Coronary artery (tissue), 2 donors: ENCODE results near the gene CHST15.

Source experiments
- DNase-seq: peaks from one replicate; pipeline ENCODE4 v3.0.0-alpha.2; 2017; ENCODE audit warnings: low spot score
- H3K27ac ChIP-seq, 2 donors: fragments of 200-600 bp; sonication (generic); one replicate each; pipeline ENCODE4 v1.5.1; 2016 to 2019
- H3K4me3 ChIP-seq: fragments of 200-600 bp; sonication (generic); 2 replicates; pipeline ENCODE4 v1.5.1; 2016; ENCODE audit warnings: mild to moderate bottlenecking, moderate library complexity
- CTCF ChIP-seq: fragments of 200-600 bp; sonication (generic); IDR thresholded peaks from one replicate; pipeline ENCODE4 v1.5.1; 2019; ENCODE audit warnings: antibody characterized with exemption

CHST15 gene

DNA sequence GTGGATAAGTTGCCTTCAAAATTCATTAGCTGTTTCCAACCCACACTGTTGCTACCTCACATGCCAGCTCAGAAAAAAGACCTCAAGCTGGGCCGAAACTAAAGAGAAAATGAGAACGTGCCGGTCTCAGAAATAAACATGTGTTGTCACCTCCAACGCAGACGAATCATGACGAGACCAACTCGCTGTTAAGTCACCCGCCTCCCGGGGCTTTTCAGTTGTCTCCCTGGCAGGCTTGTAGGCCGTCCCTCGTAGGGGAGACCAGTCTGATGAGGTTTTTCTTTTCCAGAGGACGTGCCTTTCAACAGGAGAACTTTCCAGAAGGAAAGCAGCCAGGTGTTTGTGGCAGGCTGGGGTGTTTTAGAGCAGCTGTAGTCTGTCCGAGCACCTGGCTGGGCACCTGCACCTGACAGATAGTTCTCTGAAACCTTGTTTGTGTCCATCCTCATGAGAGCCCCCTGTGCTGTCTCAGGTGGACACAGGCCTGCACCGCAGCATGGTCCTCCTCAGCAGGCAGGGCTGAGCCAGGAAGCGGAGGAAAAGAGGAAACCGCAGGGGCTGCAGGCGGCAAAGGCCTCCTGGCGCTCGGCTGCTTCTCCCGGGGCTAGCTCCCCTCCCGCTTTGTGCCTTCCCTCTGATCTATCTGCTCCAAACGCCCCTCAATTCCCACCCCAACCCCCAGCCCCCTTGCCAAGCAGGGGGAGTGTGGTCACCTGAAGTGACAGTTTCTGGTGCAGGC, 78.8 kb downstream of the CHST15 start:
- no peak overlapping the region for H3K4me3 ChIP-seq
- no peak overlapping the region for H3K27ac ChIP-seq
- DNase-seq = no peak
- no peak for TF ChIP-seq CTCF

- no peak for TF ChIP-seq CTCF
- H3K4me3 ChIP-seq = no peak overlapping the region
- H3K27ac ChIP-seq = no peak overlapping the region
- no peak for DNase-seq
Observed at GRCh38 chr10:124013916-124014315, 79.5 kb downstream of the CHST15 start.

- Histone ChIP-seq H3K27ac (no peak overlapping the region), H3K4me3 (no peak overlapping the region)
- DNase-seq = no peak
- TF ChIP-seq CTCF = no peak
Observed at GRCh38 chr10:124012991-124013390, 80.4 kb downstream of the CHST15 start.

GRCh38 chr10:124012583-124012982, 80.8 kb downstream of the CHST15 start:
- DNase-seq = no peak
- TF ChIP-seq CTCF = no peak
- Histone ChIP-seq H3K27ac (no peak overlapping the region), H3K4me3 (no peak overlapping the region)

DNA sequence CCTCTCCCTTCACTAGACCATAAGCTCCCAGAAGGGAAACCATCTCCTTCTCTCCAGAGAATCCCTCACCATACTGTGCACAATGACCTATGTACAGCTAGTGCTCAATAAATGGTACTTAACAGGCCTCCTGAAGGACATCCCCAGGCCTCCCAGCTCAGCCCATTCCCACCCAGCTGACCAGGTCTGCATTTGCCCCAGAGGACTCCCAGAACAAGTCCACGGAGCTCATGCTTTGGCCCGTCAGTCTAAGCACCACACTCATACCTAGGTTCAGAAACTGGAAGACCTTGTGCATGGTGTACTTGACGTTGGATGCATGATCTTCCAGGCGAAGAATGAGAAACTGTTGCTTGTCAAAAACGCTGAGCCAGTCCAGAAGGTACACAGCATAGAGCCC, 81.3 kb downstream of the CHST15 start:
- Histone ChIP-seq H3K27ac (no peak overlapping the region), H3K4me3 (no peak overlapping the region)
- no peak for DNase-seq

DNA sequence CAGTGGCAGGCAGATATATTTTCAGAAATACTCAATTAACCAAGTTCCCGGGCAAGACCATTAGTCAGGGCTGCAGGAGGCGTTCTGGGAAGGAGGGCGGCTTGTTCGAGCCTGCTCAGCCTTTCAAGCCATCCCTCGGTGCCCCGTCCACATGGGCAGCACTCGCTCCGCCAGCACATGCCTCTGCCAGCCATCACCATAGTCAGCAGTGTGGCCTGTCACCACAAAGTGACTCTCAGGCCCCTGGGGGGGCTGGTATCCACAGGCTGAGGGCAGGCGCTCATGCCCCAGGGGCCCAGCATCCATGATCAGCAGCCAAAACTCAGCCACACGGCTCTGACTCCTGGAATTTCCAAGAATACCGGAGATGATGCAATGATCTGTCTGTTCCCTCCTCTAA, 81.9 kb downstream of the CHST15 start:
- no peak for DNase-seq
- Histone ChIP-seq H3K27ac (no peak overlapping the region), H3K4me3 (no peak overlapping the region)
- TF ChIP-seq CTCF = no peak

More for the DNA sequence above, 81.3 kb downstream of the CHST15 start:
- TF ChIP-seq CTCF = no peak

- H3K4me3 ChIP-seq = no peak overlapping the region
- no peak for DNase-seq
- no peak for TF ChIP-seq CTCF
- H3K27ac ChIP-seq = no peak overlapping the region
Observed at GRCh38 chr10:124010563-124011131, 82.8 kb downstream of the CHST15 start.
